Liver (tissue), 9 donors: ENCODE results near the gene TRIM25. TPM values are rescaled to one million over a fixed set of nuclear protein-coding genes. Genes with fewer than 3 reads are reported as not detected.

Experiments used
- DNase-seq: peaks from one replicate; pipeline ENCODE4 v3.0.0-alpha.2; 2017; ENCODE audit warnings: low spot score
- H3K27ac ChIP-seq, 2 donors: one replicate each; pipeline ENCODE4 v1.7.0; 2013; ENCODE audit warnings: inconsistent platforms in 2 of 2, low read length in 2 of 2, control low read depth in 1 of 2, low read depth in 1 of 2, mild to moderate bottlenecking in 1 of 2
- H3K27me3 ChIP-seq, 4 donors: one replicate each; pipeline versions ENCODE4 v1.6.1 to v1.7.0; 2013; ENCODE audit warnings: low read length in 3 of 4, inconsistent platforms in 1 of 4, mild to moderate bottlenecking in 1 of 4, moderate library complexity in 1 of 4; ENCODE audit not compliant: control insufficient read depth in 4 of 4, insufficient read depth in 4 of 4
- H3K36me3 ChIP-seq, 4 donors: one replicate each; pipeline versions ENCODE4 v1.6.1 to v1.7.0; 2013; ENCODE audit warnings: low read length in 3 of 4, mild to moderate bottlenecking in 3 of 4, low read depth in 1 of 4, moderate library complexity in 1 of 4; ENCODE audit not compliant: control insufficient read depth in 4 of 4, insufficient read depth in 3 of 4
- H3K4me1 ChIP-seq, 4 donors: one replicate each; pipeline versions ENCODE4 v1.6.1 to v1.7.0; 2013; ENCODE audit warnings: low read length in 3 of 4, mild to moderate bottlenecking in 3 of 4, moderate library complexity in 1 of 4; ENCODE audit not compliant: control insufficient read depth in 4 of 4, insufficient read depth in 4 of 4
- H3K4me3 ChIP-seq, 3 donors: one replicate each; pipeline versions ENCODE4 v1.6.1 to v1.7.0; 2013; ENCODE audit warnings: low read length in 3 of 3, control low read depth in 1 of 3, low read depth in 1 of 3, mild to moderate bottlenecking in 1 of 3
- H3K9ac ChIP-seq, 2 donors: one replicate each; pipeline ENCODE4 v1.7.0; 2013; ENCODE audit warnings: low read length in 2 of 2, mild to moderate bottlenecking in 2 of 2, moderate library complexity in 2 of 2, control low read depth in 1 of 2, low read depth in 1 of 2
- H3K9me3 ChIP-seq, 4 donors: one replicate each; pipeline versions ENCODE4 v1.6.1 to v1.7.0; 2013; ENCODE audit warnings: low read length in 3 of 4; ENCODE audit not compliant: control insufficient read depth in 4 of 4
- ATF3 ChIP-seq: IDR thresholded peaks from 2 replicates; pipeline ENCODE4 v1.6.1; 2016; ENCODE audit warnings: antibody characterized with exemption
- CTCF ChIP-seq: fragments of 150-350 bp; IDR thresholded peaks from 2 replicates; pipeline ENCODE4 v1.5.1; 2017; ENCODE audit warnings: improper control_type of control experiment, low read depth, low read length; ENCODE audit not compliant: missing input control
- EGR1 ChIP-seq, 2 donors: IDR thresholded peaks; 2 replicates each; pipeline ENCODE4 v1.6.1; 2016 to 2018; ENCODE audit warnings: antibody characterized with exemption in 2 of 2, low read depth in 2 of 2
- FOXA1 ChIP-seq: IDR thresholded peaks from 2 replicates; pipeline ENCODE4 v1.6.1; 2016; ENCODE audit warnings: antibody characterized with exemption
- FOXA2 ChIP-seq: IDR thresholded peaks from 2 replicates; pipeline ENCODE4 v1.6.1; 2016; ENCODE audit warnings: antibody characterized with exemption
- GABPA ChIP-seq, 2 donors: IDR thresholded peaks in 1 of 2; conservative IDR thresholded peaks in 1 of 2; 2 replicates each; pipeline ENCODE4 v1.6.1; 2016; ENCODE audit warnings: antibody characterized with exemption in 2 of 2, mild to moderate bottlenecking in 1 of 2, moderate library complexity in 1 of 2
- HNF4A ChIP-seq, 2 donors: conservative IDR thresholded peaks; 2 replicates each; pipeline ENCODE4 v1.6.1; 2016; ENCODE audit warnings: antibody characterized with exemption in 2 of 2, mild to moderate bottlenecking in 2 of 2
- HNF4G ChIP-seq: IDR thresholded peaks from 2 replicates; pipeline ENCODE4 v1.6.1; 2016; ENCODE audit warnings: antibody characterized with exemption
- JUND ChIP-seq, 2 donors: IDR thresholded peaks; 2 replicates each; pipeline ENCODE4 v1.6.1; 2016; ENCODE audit warnings: antibody characterized with exemption in 2 of 2
- MAX ChIP-seq: IDR thresholded peaks from 2 replicates; pipeline ENCODE4 v1.6.1; 2016; ENCODE audit warnings: antibody characterized with exemption
- NR2F2 ChIP-seq: IDR thresholded peaks from 2 replicates; pipeline ENCODE4 v1.6.1; 2016; ENCODE audit warnings: antibody characterized with exemption
- RAD21 ChIP-seq, 2 donors: IDR thresholded peaks; 2 replicates each; pipeline ENCODE4 v1.6.1; 2016; ENCODE audit warnings: antibody characterized with exemption in 2 of 2, mild to moderate bottlenecking in 2 of 2
- REST ChIP-seq: IDR thresholded peaks from 2 replicates; pipeline ENCODE4 v1.6.1; 2016; ENCODE audit warnings: antibody characterized with exemption, mild to moderate bottlenecking
- RXRA ChIP-seq, 2 donors: IDR thresholded peaks; 2 replicates each; pipeline ENCODE4 v1.6.1; 2017 to 2018; ENCODE audit warnings: antibody characterized with exemption in 2 of 2, mild to moderate bottlenecking in 1 of 2
- SP1 ChIP-seq: IDR thresholded peaks from 2 replicates; pipeline ENCODE4 v1.6.1; 2018; ENCODE audit warnings: antibody characterized with exemption, mild to moderate bottlenecking
- TAF1 ChIP-seq: conservative IDR thresholded peaks from 2 replicates; pipeline ENCODE4 v1.6.1; 2016; ENCODE audit warnings: antibody characterized with exemption, mild to moderate bottlenecking
- YY1 ChIP-seq: IDR thresholded peaks from 2 replicates; pipeline ENCODE4 v1.6.1; 2016; ENCODE audit warnings: antibody characterized with exemption, mild to moderate bottlenecking
- ZBTB33 ChIP-seq: IDR thresholded peaks from 2 replicates; pipeline ENCODE4 v1.6.1; 2016; ENCODE audit warnings: antibody characterized with exemption
- WGBS: extraction: QIAGEN DNeasy Blood & Tissue Kit; methylation state at CpG from one replicate; pipeline ENCODE4 v1.1.7; 2013; 5-methylcytosine and 5-hydroxymethylcytosine counted together
- polyA plus RNA-seq, 2 donors: library from polyadenylated mRNA; stranded (reverse) in 1 of 2; unstranded in 1 of 2; fragments of 200-250 nt in 1 of 2; fragments of >200 nt in 1 of 2; fragmentation: Nextera tagmentation in 1 of 2; extraction: Ambion mirVana in 1 of 2; gene quantifications; one replicate each; pipeline versions ENCODE4 v1.2.1 to v1.2.3, GENCODE V29; 2013 to 2015
- total RNA-seq, 2 donors: library from RNA; depleted of rRNA; stranded (reverse); fragments of >200 nt; gene quantifications; one replicate each; pipeline ENCODE4 v1.2.3, GENCODE V29; 2014
- donor health status: healthy.
- donor health status: healthy.
- donor health status: healthy.
- donor health status: healthy.
- donor health status: healthy.

TRIM25 gene
- total and polyA plus RNA-seq, 4 donors = 10.8 to 64.5 (median 15.6) TPM

- Histone ChIP-seq H3K27me3 (no peaks in the 10 kb centered on the region), H3K36me3 (no peaks in the 10 kb centered on the region), H3K27ac (no peak overlapping the region), H3K4me1 (peaks cover 0 to 11% (median 7%) of the 10 kb centered on the region in 4 donors), H3K9me3 (no peaks in the 10 kb centered on the region), H3K4me3 (no peak overlapping the region), H3K9ac (no peak overlapping the region)
- no peak for TF ChIP-seq ATF3
- TF ChIP-seq MAX = no peak
- TF ChIP-seq RAD21 (IDR thresholded peaks at IDR 0.05) = no peak
- no peak for TF ChIP-seq CTCF
- TF ChIP-seq NR2F2 = no peak
- no peak for TF ChIP-seq HNF4A (conservative IDR thresholded peaks at IDR 0.05)
- no peak for TF ChIP-seq YY1
- TF ChIP-seq JUND (IDR thresholded peaks at IDR 0.05) = no peak
- TF ChIP-seq RXRA (IDR thresholded peaks at IDR 0.05) = no peak
- TF ChIP-seq EGR1 (IDR thresholded peaks at IDR 0.05; ENCODE audit: low read depth in 2 of 2) = no peak
- TF ChIP-seq REST = no peak
- no peak for TF ChIP-seq FOXA2
- no peak for TF ChIP-seq FOXA1
- no peak for TF ChIP-seq TAF1
- TF ChIP-seq SP1 = no peak
- TF ChIP-seq ZBTB33 = no peak
- TF ChIP-seq HNF4G = no peak
- no peak for TF ChIP-seq GABPA (IDR thresholded peaks at IDR 0.05 in 1 of 2, conservative IDR thresholded peaks at IDR 0.05 in 1 of 2)
- 84% methylated on average over 1 of the region's 1 CpG for WGBS
- no peak for DNase-seq
Measured at GRCh38 chr17:56919717-56920116, 5.9 kb upstream of the TRIM25 start.
